Measurements from ENCODE around the gene PLEKHG2.

The PLEKHG2 gene

GRCh38 chr19:39469567-39469966 lies 57.1 kb downstream of the PLEKHG2 start:
- no peak overlapping the region for H3K4me3 ChIP-seq (ENCODE audit: low read depth, low read length)
- H3K79me1 ChIP-seq (ENCODE audit: low read length), result no peaks in the 10 kb centered on the region
- no peak overlapping the region for H3K23ac ChIP-seq (ENCODE audit: low read length)
- H4K8ac ChIP-seq (ENCODE audit: low read depth, low read length), result no peak overlapping the region
- no peak overlapping the region for H2BK12ac ChIP-seq (ENCODE audit: low read length)
- no peak overlapping the region for H3K14ac ChIP-seq (ENCODE audit: low read length)
- peaks cover 93 to 97% of the 10 kb centered on the region in 2 experiments for H3K36me3 ChIP-seq (ENCODE audit: control insufficient read depth in 1 of 2, insufficient read depth in 2 of 2, low read length in 2 of 2)
- no peak overlapping the region for H2AFZ ChIP-seq (ENCODE audit: insufficient read depth, low read length, poor library complexity)
- H3K4me2 ChIP-seq (ENCODE audit: low read length), result no peak overlapping the region
- H3K9ac ChIP-seq (ENCODE audit: low read length), result no peak overlapping the region
- no peaks in the 10 kb centered on the region for H3K4me1 ChIP-seq (ENCODE audit: control insufficient read depth in 1 of 2, insufficient read depth in 2 of 2, low read length in 2 of 2)
- no peaks in the 10 kb centered on the region for H3K27me3 ChIP-seq (ENCODE audit: insufficient read depth, low read length)
- no peak overlapping the region for H2BK5ac ChIP-seq (ENCODE audit: low read depth, low read length, poor library complexity)
- no peak overlapping the region for H4K12ac ChIP-seq (ENCODE audit: low read depth, low read length)
- H3K9me3 ChIP-seq (ENCODE audit: insufficient read depth, low read depth, low read length), result no peaks in the 10 kb centered on the region
- H3K4ac ChIP-seq (ENCODE audit: low read depth, low read length), result no peak overlapping the region
- no peak overlapping the region for H3K27ac ChIP-seq (ENCODE audit: low read depth, low read length)
- DNase-seq, result no peak
- no peak overlapping the region for H2AK5ac ChIP-seq (ENCODE audit: low read length)
- H4K91ac ChIP-seq (ENCODE audit: low read depth, low read length), result no peak overlapping the region
- H3K79me2 ChIP-seq (ENCODE audit: control insufficient read depth, insufficient read depth, low read length, poor library complexity), result no peaks in the 10 kb centered on the region
- no peak overlapping the region for H2BK120ac ChIP-seq (ENCODE audit: insufficient read depth, low read length, poor library complexity)
- WGBS (ENCODE audit: extremely low coverage, insufficient coverage, insufficient read length), result no CpG with 5 or more reads among the region's 6 CpGs
- H3K18ac ChIP-seq (ENCODE audit: low read length), result no peak overlapping the region

GRCh38 chr19:39470724-39471339 lies 58.4 kb downstream of the PLEKHG2 start:
- Histone ChIP-seq H4K8ac (ENCODE audit: low read depth, low read length) (no peak overlapping the region), H3K4me3 (ENCODE audit: low read depth, low read length) (no peak overlapping the region), H3K4me2 (ENCODE audit: low read length) (no peak overlapping the region), H2BK120ac (ENCODE audit: insufficient read depth, low read length, poor library complexity) (no peak overlapping the region), H3K79me2 (ENCODE audit: control insufficient read depth, insufficient read depth, low read length, poor library complexity) (no peaks in the 10 kb centered on the region), H3K27me3 (ENCODE audit: insufficient read depth, low read length) (no peaks in the 10 kb centered on the region), H3K9ac (ENCODE audit: low read length) (no peak overlapping the region), H3K14ac (ENCODE audit: low read length) (no peak overlapping the region), H3K36me3 (ENCODE audit: control insufficient read depth in 1 of 2, insufficient read depth in 2 of 2, low read length in 2 of 2) (peaks cover 94 to 95% of the 10 kb centered on the region in 2 experiments), H4K12ac (ENCODE audit: low read depth, low read length) (no peak overlapping the region), H2BK5ac (ENCODE audit: low read depth, low read length, poor library complexity) (no peak overlapping the region), H2AFZ (ENCODE audit: insufficient read depth, low read length, poor library complexity) (no peak overlapping the region), H3K9me3 (ENCODE audit: insufficient read depth, low read depth, low read length) (no peaks in the 10 kb centered on the region), H2BK12ac (ENCODE audit: low read length) (no peak overlapping the region), H3K18ac (ENCODE audit: low read length) (no peak overlapping the region), H3K27ac (ENCODE audit: low read depth, low read length) (no peak overlapping the region), H3K4ac (ENCODE audit: low read depth, low read length) (no peak overlapping the region), H3K4me1 (ENCODE audit: control insufficient read depth in 1 of 2, insufficient read depth in 2 of 2, low read length in 2 of 2) (no peaks in the 10 kb centered on the region), H4K91ac (ENCODE audit: low read depth, low read length) (no peak overlapping the region), H2AK5ac (ENCODE audit: low read length) (no peak overlapping the region), H3K23ac (ENCODE audit: low read length) (no peak overlapping the region), H3K79me1 (ENCODE audit: low read length) (no peaks in the 10 kb centered on the region)
- no peak for DNase-seq
- no CpG with 5 or more reads among the region's 7 CpGs for WGBS (ENCODE audit: extremely low coverage, insufficient coverage, insufficient read length)

- H3K27me3 ChIP-seq (ENCODE audit: insufficient read depth, low read length), result no peaks in the 10 kb centered on the region
- no peak overlapping the region for H3K23ac ChIP-seq (ENCODE audit: low read length)
- no peak overlapping the region for H3K14ac ChIP-seq (ENCODE audit: low read length)
- H2AFZ ChIP-seq (ENCODE audit: insufficient read depth, low read length, poor library complexity), result no peak overlapping the region
- H2AK5ac ChIP-seq (ENCODE audit: low read length), result no peak overlapping the region
- H4K91ac ChIP-seq (ENCODE audit: low read depth, low read length), result no peak overlapping the region
- no peak overlapping the region for H3K18ac ChIP-seq (ENCODE audit: low read length)
- H3K79me2 ChIP-seq (ENCODE audit: control insufficient read depth, insufficient read depth, low read length, poor library complexity), result no peaks in the 10 kb centered on the region
- H4K12ac ChIP-seq (ENCODE audit: low read depth, low read length), result no peak overlapping the region
- no peak overlapping the region for H2BK120ac ChIP-seq (ENCODE audit: insufficient read depth, low read length, poor library complexity)
- H3K27ac ChIP-seq (ENCODE audit: low read depth, low read length), result no peak overlapping the region
- DNase-seq, result no peak
- H3K4ac ChIP-seq (ENCODE audit: low read depth, low read length), result no peak overlapping the region
- H3K36me3 ChIP-seq (ENCODE audit: control insufficient read depth in 1 of 2, insufficient read depth in 2 of 2, low read length in 2 of 2), result peaks cover 93 to 95% of the 10 kb centered on the region in 2 experiments
- WGBS (ENCODE audit: extremely low coverage, insufficient coverage, insufficient read length), result no CpG with 5 or more reads among the region's 8 CpGs
- no peaks in the 10 kb centered on the region for H3K79me1 ChIP-seq (ENCODE audit: low read length)
- no peak overlapping the region for H3K9ac ChIP-seq (ENCODE audit: low read length)
- H2BK5ac ChIP-seq (ENCODE audit: low read depth, low read length, poor library complexity), result no peak overlapping the region
- H3K9me3 ChIP-seq (ENCODE audit: insufficient read depth, low read depth, low read length), result no peaks in the 10 kb centered on the region
- H2BK12ac ChIP-seq (ENCODE audit: low read length), result no peak overlapping the region
- H4K8ac ChIP-seq (ENCODE audit: low read depth, low read length), result no peak overlapping the region
- H3K4me2 ChIP-seq (ENCODE audit: low read length), result no peak overlapping the region
- H3K4me1 ChIP-seq (ENCODE audit: control insufficient read depth in 1 of 2, insufficient read depth in 2 of 2, low read length in 2 of 2), result no peaks in the 10 kb centered on the region
- no peak overlapping the region for H3K4me3 ChIP-seq (ENCODE audit: low read depth, low read length)
Observed at GRCh38 chr19:39471756-39472536, 59.5 kb downstream of the PLEKHG2 start.

- Histone ChIP-seq H4K12ac (ENCODE audit: low read depth, low read length) (peak overlapping the region; percentile 16), H4K91ac (ENCODE audit: low read depth, low read length) (no peak overlapping the region), H3K23ac (ENCODE audit: low read length) (no peak overlapping the region), H3K27me3 (ENCODE audit: insufficient read depth, low read length) (no peaks in the 10 kb centered on the region), H3K14ac (ENCODE audit: low read length) (no peak overlapping the region), H2AK5ac (ENCODE audit: low read length) (no peak overlapping the region), H3K79me1 (ENCODE audit: low read length) (no peaks in the 10 kb centered on the region), H3K36me3 (ENCODE audit: control insufficient read depth in 1 of 2, insufficient read depth in 2 of 2, low read length in 2 of 2) (peaks cover 85 to 86% of the 10 kb centered on the region in 2 experiments), H3K79me2 (ENCODE audit: control insufficient read depth, insufficient read depth, low read length, poor library complexity) (no peaks in the 10 kb centered on the region), H4K8ac (ENCODE audit: low read depth, low read length) (no peak overlapping the region), H3K4me3 (ENCODE audit: low read depth, low read length) (no peak overlapping the region), H3K4me1 (ENCODE audit: control insufficient read depth in 1 of 2, insufficient read depth in 2 of 2, low read length in 2 of 2) (no peaks in the 10 kb centered on the region), H2BK12ac (ENCODE audit: low read length) (no peak overlapping the region), H3K9ac (ENCODE audit: low read length) (no peak overlapping the region), H3K4ac (ENCODE audit: low read depth, low read length) (no peak overlapping the region), H3K27ac (ENCODE audit: low read depth, low read length) (no peak overlapping the region), H2BK120ac (ENCODE audit: insufficient read depth, low read length, poor library complexity) (no peak overlapping the region), H3K4me2 (ENCODE audit: low read length) (no peak overlapping the region), H3K9me3 (ENCODE audit: insufficient read depth, low read depth, low read length) (no peaks in the 10 kb centered on the region), H2AFZ (ENCODE audit: insufficient read depth, low read length, poor library complexity) (no peak overlapping the region), H3K18ac (ENCODE audit: low read length) (no peak overlapping the region), H2BK5ac (ENCODE audit: low read depth, low read length, poor library complexity) (no peak overlapping the region)
- no CpG with 5 or more reads among the region's 32 CpGs for WGBS (ENCODE audit: extremely low coverage, insufficient coverage, insufficient read length)
- DNase-seq, result no peak
Observed at GRCh38 chr19:39472746-39473442, 60.4 kb downstream of the PLEKHG2 start.
